ENCODE results near the gene ZNF365.

DNA sequence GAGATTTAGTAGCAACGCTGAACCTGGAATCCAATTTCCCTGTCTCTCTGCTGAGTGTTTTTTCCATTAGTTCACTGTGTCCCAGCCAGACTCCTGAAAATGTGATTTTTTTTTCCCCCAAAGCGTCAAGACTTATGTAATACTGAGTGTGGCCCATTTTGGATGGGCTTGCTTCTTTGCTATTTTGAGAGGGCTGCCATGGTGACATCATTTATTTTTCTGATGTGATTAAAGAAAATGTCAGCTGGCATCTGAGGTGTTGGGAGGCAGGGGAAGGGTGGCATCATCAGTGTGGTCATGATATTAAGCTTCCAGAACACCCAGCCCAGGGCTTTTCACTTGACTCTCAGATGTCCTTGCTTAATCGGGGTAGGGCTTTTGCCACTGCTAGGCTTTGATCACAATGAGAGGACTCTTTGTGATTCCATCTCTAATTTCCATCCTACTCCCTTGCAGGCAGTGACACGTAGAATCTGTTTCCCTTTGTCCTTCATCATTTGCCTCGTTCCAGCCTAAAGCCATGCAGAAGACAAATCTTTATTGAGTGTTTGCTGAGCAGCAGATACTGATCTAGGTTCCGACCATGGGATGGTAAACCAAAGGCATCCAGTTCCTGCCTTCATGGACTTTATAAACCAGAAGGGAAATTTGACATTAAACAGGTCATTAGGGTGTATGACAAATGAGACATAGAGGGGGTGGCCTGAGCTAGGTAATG lies 7.4 kb downstream of the ZNF365 start:
- TF ChIP-seq, protein P1, sequence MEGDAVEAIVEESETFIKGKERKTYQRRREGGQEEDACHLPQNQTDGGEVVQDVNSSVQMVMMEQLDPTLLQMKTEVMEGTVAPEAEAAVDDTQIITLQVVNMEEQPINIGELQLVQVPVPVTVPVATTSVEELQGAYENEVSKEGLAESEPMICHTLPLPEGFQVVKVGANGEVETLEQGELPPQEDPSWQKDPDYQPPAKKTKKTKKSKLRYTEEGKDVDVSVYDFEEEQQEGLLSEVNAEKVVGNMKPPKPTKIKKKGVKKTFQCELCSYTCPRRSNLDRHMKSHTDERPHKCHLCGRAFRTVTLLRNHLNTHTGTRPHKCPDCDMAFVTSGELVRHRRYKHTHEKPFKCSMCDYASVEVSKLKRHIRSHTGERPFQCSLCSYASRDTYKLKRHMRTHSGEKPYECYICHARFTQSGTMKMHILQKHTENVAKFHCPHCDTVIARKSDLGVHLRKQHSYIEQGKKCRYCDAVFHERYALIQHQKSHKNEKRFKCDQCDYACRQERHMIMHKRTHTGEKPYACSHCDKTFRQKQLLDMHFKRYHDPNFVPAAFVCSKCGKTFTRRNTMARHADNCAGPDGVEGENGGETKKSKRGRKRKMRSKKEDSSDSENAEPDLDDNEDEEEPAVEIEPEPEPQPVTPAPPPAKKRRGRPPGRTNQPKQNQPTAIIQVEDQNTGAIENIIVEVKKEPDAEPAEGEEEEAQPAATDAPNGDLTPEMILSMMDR (IDR thresholded peaks at IDR 0.05; ENCODE audit: poor library complexity, severe bottlenecking) = no peak
- TF ChIP-seq POLR2AphosphoS5 (IDR thresholded peaks at IDR 0.05) = no peak
- TF ChIP-seq TAF1 (IDR thresholded peaks at IDR 0.05; ENCODE audit: low read depth) = no peak
- TF ChIP-seq RAD21 (conservative IDR thresholded peaks at IDR 0.05) = no peak
- no peak for TF ChIP-seq EZH2 (IDR thresholded peaks at IDR 0.05; ENCODE audit: borderline replicate concordance, insufficient read depth, low read length, poor library complexity, severe bottlenecking)
